GM19035 (cell line): ENCODE measurements around the gene YIPF4.
"Not testable (repeated sequence)": the region's sequence is repeated elsewhere in the genome, so short reads cannot be mapped to it uniquely, and the experiment has no call there.

Source experiments
- ATAC-seq: cut with Tn5 transposase; IDR thresholded peaks from one replicate; pipeline ENCODE4 v1.9.1; 2021; ENCODE audit not compliant: unreplicated experiment

Gene YIPF4

GRCh38 chr2:32284321-32284720 is 6.6 kb downstream of the YIPF4 start:
- no peak for ATAC-seq

GRCh38 chr2:32289165-32289999 is 11.7 kb downstream of the YIPF4 start:
- ATAC-seq = no peak

- no peak for ATAC-seq
Observed at GRCh38 chr2:32290000-32290339, 12.3 kb downstream of the YIPF4 start.

GRCh38 chr2:32291746-32292145 is 14.0 kb downstream of the YIPF4 start:
- ATAC-seq = no peak

GRCh38 chr2:32293493-32293892 is 15.8 kb downstream of the YIPF4 start:
- not testable (repeated sequence) for ATAC-seq

- not testable (repeated sequence) for ATAC-seq
Observed at GRCh38 chr2:32293966-32294562, 16.4 kb downstream of the YIPF4 start.

GRCh38 chr2:32310577-32310976 is 32.9 kb downstream of the YIPF4 start:
- no peak for ATAC-seq

GRCh38 chr2:32314886-32315285 is 37.2 kb downstream of the YIPF4 start:
- no peak for ATAC-seq

- not testable (repeated sequence) for ATAC-seq
Observed at GRCh38 chr2:32328679-32329078, 51.0 kb downstream of the YIPF4 start.

GRCh38 chr2:32329180-32329980 is 51.7 kb downstream of the YIPF4 start:
- not testable (repeated sequence) for ATAC-seq

GRCh38 chr2:32330136-32330535 is 52.4 kb downstream of the YIPF4 start:
- no peak for ATAC-seq

GRCh38 chr2:32342801-32343200 is 65.1 kb downstream of the YIPF4 start:
- no peak for ATAC-seq

GRCh38 chr2:32350797-32351196 is 73.1 kb downstream of the YIPF4 start:
- not testable (repeated sequence) for ATAC-seq

- ATAC-seq = no peak
Observed at GRCh38 chr2:32355976-32356680, 78.4 kb downstream of the YIPF4 start.

- ATAC-seq = peak; percentile 88
Observed at GRCh38 chr2:32356681-32357317, 79.1 kb downstream of the YIPF4 start, which contains the start of gene BIRC6. Gene BIRC6 (plus strand): TSS chr2:32357023. CDS start chr2:32357162, 139 bp downstream.

GRCh38 chr2:32357318-32358110 is 79.8 kb downstream of the YIPF4 start:
- peak; percentile 9 for ATAC-seq

GRCh38 chr2:32358111-32358482 is 80.4 kb downstream of the YIPF4 start:
- ATAC-seq = no peak

- no peak for ATAC-seq
Observed at GRCh38 chr2:32360416-32360815, 82.7 kb downstream of the YIPF4 start.

GRCh38 chr2:32362997-32363396 is 85.3 kb downstream of the YIPF4 start:
- not testable (repeated sequence) for ATAC-seq

GRCh38 chr2:32363597-32363996 is 85.9 kb downstream of the YIPF4 start:
- no peak for ATAC-seq
